Liver (tissue), 9 donors: ENCODE measurements around the gene KARS1. TPM values are rescaled to one million over a fixed set of nuclear protein-coding genes. Genes with fewer than 3 reads are reported as not detected.
A peak's percentile ranks its signal among the peaks of the same experiment; 100 is the strongest.

Experiments used
- DNase-seq: peaks from one replicate; pipeline ENCODE4 v3.0.0-alpha.2; 2017; ENCODE audit warnings: low spot score
- H3K27ac ChIP-seq, 2 donors: one replicate each; pipeline ENCODE4 v1.7.0; 2013; ENCODE audit warnings: inconsistent platforms in 2 of 2, low read length in 2 of 2, control low read depth in 1 of 2, low read depth in 1 of 2, mild to moderate bottlenecking in 1 of 2
- H3K27me3 ChIP-seq, 4 donors: one replicate each; pipeline versions ENCODE4 v1.6.1 to v1.7.0; 2013; ENCODE audit warnings: low read length in 3 of 4, inconsistent platforms in 1 of 4, mild to moderate bottlenecking in 1 of 4, moderate library complexity in 1 of 4; ENCODE audit not compliant: control insufficient read depth in 4 of 4, insufficient read depth in 4 of 4
- H3K36me3 ChIP-seq, 4 donors: one replicate each; pipeline versions ENCODE4 v1.6.1 to v1.7.0; 2013; ENCODE audit warnings: low read length in 3 of 4, mild to moderate bottlenecking in 3 of 4, low read depth in 1 of 4, moderate library complexity in 1 of 4; ENCODE audit not compliant: control insufficient read depth in 4 of 4, insufficient read depth in 3 of 4
- H3K4me1 ChIP-seq, 4 donors: one replicate each; pipeline versions ENCODE4 v1.6.1 to v1.7.0; 2013; ENCODE audit warnings: low read length in 3 of 4, mild to moderate bottlenecking in 3 of 4, moderate library complexity in 1 of 4; ENCODE audit not compliant: control insufficient read depth in 4 of 4, insufficient read depth in 4 of 4
- H3K4me3 ChIP-seq, 3 donors: one replicate each; pipeline versions ENCODE4 v1.6.1 to v1.7.0; 2013; ENCODE audit warnings: low read length in 3 of 3, control low read depth in 1 of 3, low read depth in 1 of 3, mild to moderate bottlenecking in 1 of 3
- H3K9ac ChIP-seq, 2 donors: one replicate each; pipeline ENCODE4 v1.7.0; 2013; ENCODE audit warnings: low read length in 2 of 2, mild to moderate bottlenecking in 2 of 2, moderate library complexity in 2 of 2, control low read depth in 1 of 2, low read depth in 1 of 2
- H3K9me3 ChIP-seq, 4 donors: one replicate each; pipeline versions ENCODE4 v1.6.1 to v1.7.0; 2013; ENCODE audit warnings: low read length in 3 of 4; ENCODE audit not compliant: control insufficient read depth in 4 of 4
- EGR1 ChIP-seq, 2 donors: IDR thresholded peaks; 2 replicates each; pipeline ENCODE4 v1.6.1; 2016 to 2018; ENCODE audit warnings: antibody characterized with exemption in 2 of 2, low read depth in 2 of 2
- FOXA1 ChIP-seq: IDR thresholded peaks from 2 replicates; pipeline ENCODE4 v1.6.1; 2016; ENCODE audit warnings: antibody characterized with exemption
- FOXA2 ChIP-seq: IDR thresholded peaks from 2 replicates; pipeline ENCODE4 v1.6.1; 2016; ENCODE audit warnings: antibody characterized with exemption
- GABPA ChIP-seq, 2 donors: IDR thresholded peaks in 1 of 2; conservative IDR thresholded peaks in 1 of 2; 2 replicates each; pipeline ENCODE4 v1.6.1; 2016; ENCODE audit warnings: antibody characterized with exemption in 2 of 2, mild to moderate bottlenecking in 1 of 2, moderate library complexity in 1 of 2
- HNF4A ChIP-seq, 2 donors: conservative IDR thresholded peaks; 2 replicates each; pipeline ENCODE4 v1.6.1; 2016; ENCODE audit warnings: antibody characterized with exemption in 2 of 2, mild to moderate bottlenecking in 2 of 2
- HNF4G ChIP-seq: IDR thresholded peaks from 2 replicates; pipeline ENCODE4 v1.6.1; 2016; ENCODE audit warnings: antibody characterized with exemption
- JUND ChIP-seq, 2 donors: IDR thresholded peaks; 2 replicates each; pipeline ENCODE4 v1.6.1; 2016; ENCODE audit warnings: antibody characterized with exemption in 2 of 2
- NR2F2 ChIP-seq: IDR thresholded peaks from 2 replicates; pipeline ENCODE4 v1.6.1; 2016; ENCODE audit warnings: antibody characterized with exemption
- RAD21 ChIP-seq, 2 donors: IDR thresholded peaks; 2 replicates each; pipeline ENCODE4 v1.6.1; 2016; ENCODE audit warnings: antibody characterized with exemption in 2 of 2, mild to moderate bottlenecking in 2 of 2
- RXRA ChIP-seq, 2 donors: IDR thresholded peaks; 2 replicates each; pipeline ENCODE4 v1.6.1; 2017 to 2018; ENCODE audit warnings: antibody characterized with exemption in 2 of 2, mild to moderate bottlenecking in 1 of 2
- SP1 ChIP-seq: IDR thresholded peaks from 2 replicates; pipeline ENCODE4 v1.6.1; 2018; ENCODE audit warnings: antibody characterized with exemption, mild to moderate bottlenecking
- TAF1 ChIP-seq: conservative IDR thresholded peaks from 2 replicates; pipeline ENCODE4 v1.6.1; 2016; ENCODE audit warnings: antibody characterized with exemption, mild to moderate bottlenecking
- YY1 ChIP-seq: IDR thresholded peaks from 2 replicates; pipeline ENCODE4 v1.6.1; 2016; ENCODE audit warnings: antibody characterized with exemption, mild to moderate bottlenecking
- WGBS: extraction: QIAGEN DNeasy Blood & Tissue Kit; methylation state at CpG from one replicate; pipeline ENCODE4 v1.1.7; 2013; 5-methylcytosine and 5-hydroxymethylcytosine counted together
- polyA plus RNA-seq, 2 donors: library from polyadenylated mRNA; stranded (reverse) in 1 of 2; unstranded in 1 of 2; fragments of 200-250 nt in 1 of 2; fragments of >200 nt in 1 of 2; fragmentation: Nextera tagmentation in 1 of 2; extraction: Ambion mirVana in 1 of 2; gene quantifications; one replicate each; pipeline versions ENCODE4 v1.2.1 to v1.2.3, GENCODE V29; 2013 to 2015
- total RNA-seq, 2 donors: library from RNA; depleted of rRNA; stranded (reverse); fragments of >200 nt; gene quantifications; one replicate each; pipeline ENCODE4 v1.2.3, GENCODE V29; 2014
- TF ChIP-seq, protein P1 (sequence below): IDR thresholded peaks from 2 replicates; pipeline ENCODE4 v1.6.1; 2016; ENCODE audit warnings: antibody characterized with exemption, mild to moderate bottlenecking
- TF ChIP-seq, protein P2 (sequence below): IDR thresholded peaks from 2 replicates; pipeline ENCODE4 v1.6.1; 2016; ENCODE audit warnings: antibody characterized with exemption
- TF ChIP-seq, protein P3 (sequence below): IDR thresholded peaks from 2 replicates; pipeline ENCODE4 v1.6.1; 2016; ENCODE audit warnings: antibody characterized with exemption
- TF ChIP-seq, protein P4 (sequence below): IDR thresholded peaks from 2 replicates; pipeline ENCODE4 v1.6.1; 2016; ENCODE audit warnings: antibody characterized with exemption
- donor health status: healthy.
- donor health status: healthy.
- donor health status: healthy.
- donor health status: healthy.
- donor health status: healthy.

The KARS1 gene
- total and polyA plus RNA-seq, 4 donors: 47.3 to 65.5 (median 52.2) TPM

DNA sequence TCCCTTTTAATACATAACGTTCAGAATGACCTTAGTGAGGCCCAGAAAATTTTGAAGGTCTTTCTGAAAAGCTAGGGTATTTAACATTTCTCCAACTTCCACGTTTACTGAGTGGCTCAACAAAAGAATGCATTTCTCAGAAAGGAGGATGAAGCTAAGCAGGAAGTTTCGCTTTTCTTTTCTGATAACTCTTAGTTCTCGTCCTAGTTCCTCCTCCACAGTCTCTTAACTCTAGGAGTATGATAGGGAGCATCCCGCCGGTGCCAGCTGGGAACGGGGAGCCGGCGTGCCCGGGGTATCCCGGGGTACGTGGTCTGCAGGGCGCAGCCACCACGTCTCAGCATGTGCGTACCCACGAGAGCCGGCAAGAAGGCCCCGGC is 363 bp downstream of the KARS1 start:
- WGBS: under 1% methylated on average over 18 of the region's 18 CpGs
- Histone ChIP-seq H3K9me3 (no peaks in the 10 kb centered on the region), H3K27ac (peak overlapping the region; percentile 87 to 91), H3K9ac (peak overlapping the region; percentile 87 to 95), H3K36me3 (peaks cover 0 to 16% (median 2%) of the 10 kb centered on the region in 4 donors), H3K27me3 (no peaks in the 10 kb centered on the region), H3K4me1 (peaks cover 9 to 48% (median 33%) of the 10 kb centered on the region in 4 donors), H3K4me3 (peak overlapping the region; percentile 89 to 100 (median 100))
- TF ChIP-seq HNF4G: no peak
- no peak for TF ChIP-seq EGR1 (IDR thresholded peaks at IDR 0.05; ENCODE audit: low read depth in 2 of 2)
- no peak for TF ChIP-seq RAD21 (IDR thresholded peaks at IDR 0.05)
- TF ChIP-seq, protein P1, sequence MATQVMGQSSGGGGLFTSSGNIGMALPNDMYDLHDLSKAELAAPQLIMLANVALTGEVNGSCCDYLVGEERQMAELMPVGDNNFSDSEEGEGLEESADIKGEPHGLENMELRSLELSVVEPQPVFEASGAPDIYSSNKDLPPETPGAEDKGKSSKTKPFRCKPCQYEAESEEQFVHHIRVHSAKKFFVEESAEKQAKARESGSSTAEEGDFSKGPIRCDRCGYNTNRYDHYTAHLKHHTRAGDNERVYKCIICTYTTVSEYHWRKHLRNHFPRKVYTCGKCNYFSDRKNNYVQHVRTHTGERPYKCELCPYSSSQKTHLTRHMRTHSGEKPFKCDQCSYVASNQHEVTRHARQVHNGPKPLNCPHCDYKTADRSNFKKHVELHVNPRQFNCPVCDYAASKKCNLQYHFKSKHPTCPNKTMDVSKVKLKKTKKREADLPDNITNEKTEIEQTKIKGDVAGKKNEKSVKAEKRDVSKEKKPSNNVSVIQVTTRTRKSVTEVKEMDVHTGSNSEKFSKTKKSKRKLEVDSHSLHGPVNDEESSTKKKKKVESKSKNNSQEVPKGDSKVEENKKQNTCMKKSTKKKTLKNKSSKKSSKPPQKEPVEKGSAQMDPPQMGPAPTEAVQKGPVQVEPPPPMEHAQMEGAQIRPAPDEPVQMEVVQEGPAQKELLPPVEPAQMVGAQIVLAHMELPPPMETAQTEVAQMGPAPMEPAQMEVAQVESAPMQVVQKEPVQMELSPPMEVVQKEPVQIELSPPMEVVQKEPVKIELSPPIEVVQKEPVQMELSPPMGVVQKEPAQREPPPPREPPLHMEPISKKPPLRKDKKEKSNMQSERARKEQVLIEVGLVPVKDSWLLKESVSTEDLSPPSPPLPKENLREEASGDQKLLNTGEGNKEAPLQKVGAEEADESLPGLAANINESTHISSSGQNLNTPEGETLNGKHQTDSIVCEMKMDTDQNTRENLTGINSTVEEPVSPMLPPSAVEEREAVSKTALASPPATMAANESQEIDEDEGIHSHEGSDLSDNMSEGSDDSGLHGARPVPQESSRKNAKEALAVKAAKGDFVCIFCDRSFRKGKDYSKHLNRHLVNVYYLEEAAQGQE: no peak
- TF ChIP-seq, protein P2, sequence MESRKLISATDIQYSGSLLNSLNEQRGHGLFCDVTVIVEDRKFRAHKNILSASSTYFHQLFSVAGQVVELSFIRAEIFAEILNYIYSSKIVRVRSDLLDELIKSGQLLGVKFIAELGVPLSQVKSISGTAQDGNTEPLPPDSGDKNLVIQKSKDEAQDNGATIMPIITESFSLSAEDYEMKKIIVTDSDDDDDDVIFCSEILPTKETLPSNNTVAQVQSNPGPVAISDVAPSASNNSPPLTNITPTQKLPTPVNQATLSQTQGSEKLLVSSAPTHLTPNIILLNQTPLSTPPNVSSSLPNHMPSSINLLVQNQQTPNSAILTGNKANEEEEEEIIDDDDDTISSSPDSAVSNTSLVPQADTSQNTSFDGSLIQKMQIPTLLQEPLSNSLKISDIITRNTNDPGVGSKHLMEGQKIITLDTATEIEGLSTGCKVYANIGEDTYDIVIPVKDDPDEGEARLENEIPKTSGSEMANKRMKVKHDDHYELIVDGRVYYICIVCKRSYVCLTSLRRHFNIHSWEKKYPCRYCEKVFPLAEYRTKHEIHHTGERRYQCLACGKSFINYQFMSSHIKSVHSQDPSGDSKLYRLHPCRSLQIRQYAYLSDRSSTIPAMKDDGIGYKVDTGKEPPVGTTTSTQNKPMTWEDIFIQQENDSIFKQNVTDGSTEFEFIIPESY: no peak
- TF ChIP-seq SP1: no peak
- TF ChIP-seq TAF1: no peak
- TF ChIP-seq, protein P3, sequence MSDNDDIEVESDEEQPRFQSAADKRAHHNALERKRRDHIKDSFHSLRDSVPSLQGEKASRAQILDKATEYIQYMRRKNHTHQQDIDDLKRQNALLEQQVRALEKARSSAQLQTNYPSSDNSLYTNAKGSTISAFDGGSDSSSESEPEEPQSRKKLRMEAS: no peak
- TF ChIP-seq YY1: no peak
- TF ChIP-seq GABPA (IDR thresholded peaks at IDR 0.05 in 1 of 2, conservative IDR thresholded peaks at IDR 0.05 in 1 of 2): no peak
- no peak for TF ChIP-seq FOXA2
- TF ChIP-seq HNF4A (conservative IDR thresholded peaks at IDR 0.05): no peak
- no peak for TF ChIP-seq RXRA (IDR thresholded peaks at IDR 0.05)
- TF ChIP-seq, protein P4, sequence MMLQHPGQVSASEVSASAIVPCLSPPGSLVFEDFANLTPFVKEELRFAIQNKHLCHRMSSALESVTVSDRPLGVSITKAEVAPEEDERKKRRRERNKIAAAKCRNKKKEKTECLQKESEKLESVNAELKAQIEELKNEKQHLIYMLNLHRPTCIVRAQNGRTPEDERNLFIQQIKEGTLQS: no peak
- TF ChIP-seq FOXA1: no peak
- no peak for TF ChIP-seq JUND (IDR thresholded peaks at IDR 0.05)
- no peak for TF ChIP-seq NR2F2
- no peak for DNase-seq

DNA sequence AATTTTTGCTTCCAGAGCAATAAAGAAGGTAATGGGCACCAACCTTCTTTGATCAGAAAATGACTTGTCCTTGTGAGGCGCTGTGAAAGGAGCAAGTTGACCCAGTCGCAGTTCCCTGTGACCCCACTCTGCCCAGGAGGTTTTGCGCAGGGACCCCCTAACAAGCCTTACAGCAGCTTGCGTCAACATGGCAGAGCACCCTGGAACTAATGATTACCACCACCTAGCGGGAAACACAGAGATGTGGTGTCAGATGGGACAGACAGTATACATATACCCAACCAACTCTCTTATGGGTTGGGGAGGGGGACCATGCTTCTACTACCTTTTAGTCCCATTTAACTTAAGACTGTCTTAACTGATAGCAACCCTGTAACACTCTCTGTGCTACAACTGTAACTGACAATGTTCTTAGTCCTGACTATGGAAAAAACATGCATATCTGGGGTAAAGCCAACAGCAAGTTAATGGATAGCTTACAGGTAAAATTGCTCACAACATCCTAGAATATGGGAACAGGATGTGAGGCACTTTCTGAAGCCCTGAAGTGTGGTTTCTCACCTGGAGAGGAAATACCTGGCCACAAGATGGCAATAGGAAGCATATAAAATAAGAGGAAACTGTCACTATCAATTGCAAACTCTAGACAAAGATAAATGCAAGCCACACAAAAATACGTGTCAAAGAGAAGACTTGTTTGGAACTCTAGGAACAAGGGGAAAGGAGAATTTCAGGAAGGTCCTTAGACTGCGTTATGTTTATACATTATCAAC is 3.0 kb downstream of the KARS1 start:
- H3K27ac ChIP-seq: no peak overlapping the region
- whole genome bisulfite sequencing: 93% methylated on average over 7 of the region's 7 CpGs
- H3K27me3 ChIP-seq: no peaks in the 10 kb centered on the region
- no peak overlapping the region for H3K4me3 ChIP-seq
- peaks cover 6 to 41% (median 18%) of the 10 kb centered on the region in 4 donors for H3K36me3 ChIP-seq
- TF ChIP-seq RAD21 (IDR thresholded peaks at IDR 0.05) (peak in 1 of 2 donors; percentile 24), FOXA1 (no peak)
- H3K4me1 ChIP-seq: peaks cover 5 to 25% (median 14%) of the 10 kb centered on the region in 4 donors
- H3K9me3 ChIP-seq: no peaks in the 10 kb centered on the region
- no peak for DNase-seq
- no peak overlapping the region for H3K9ac ChIP-seq
